Measurements from ENCODE around the gene EGR2.

- TF ChIP-seq CTCF (IDR thresholded peaks at IDR 0.05; ENCODE audit: poor library complexity, severe bottlenecking) (no peak), EZH2 (IDR thresholded peaks at IDR 0.05; ENCODE audit: borderline replicate concordance, insufficient read depth, low read length, poor library complexity, severe bottlenecking) (no peak), POLR2AphosphoS5 (IDR thresholded peaks at IDR 0.05) (peak; percentile 26), MXI1 (conservative IDR thresholded peaks at IDR 0.05; ENCODE audit: poor library complexity, severe bottlenecking) (peak; percentile 54)
Observed at GRCh38 chr10:62816331-62817120, at the start of gene EGR2.

All from neural cell (in vitro differentiated cells).